PFSK-1 (cell line): Measurements from ENCODE around the gene RNF19B.

ENCODE experiments used
- FOXP2 ChIP-seq: optimal IDR thresholded peaks from 2 replicates; pipeline ENCODE3; 2011; ENCODE audit warnings: borderline replicate concordance, control low read depth, inconsistent platforms; ENCODE audit not compliant: insufficient read depth; ENCODE audit errors: extremely low read length, extremely low read depth
- POLR2AphosphoS5 ChIP-seq: IDR thresholded peaks from 2 replicates; pipeline ENCODE4 v1.6.1; 2012; ENCODE audit warnings: low read depth, mild to moderate bottlenecking, control low read depth, low read length, moderate library complexity
- SIN3A ChIP-seq: IDR thresholded peaks from 2 replicates; pipeline ENCODE4 v1.6.1; 2012; ENCODE audit warnings: mild to moderate bottlenecking, low read length, moderate library complexity, borderline replicate concordance; ENCODE audit not compliant: insufficient read depth
- TAF1 ChIP-seq: IDR thresholded peaks from 2 replicates; pipeline ENCODE4 v1.6.1; 2012; ENCODE audit warnings: low read length, control low read depth, borderline replicate concordance; ENCODE audit not compliant: insufficient read depth
- TF ChIP-seq, protein P1 (sequence below), 2 experiments: IDR thresholded peaks; 2 replicates each; pipeline versions ENCODE4 v1.6.1 to v1.8.0; 2011 to 2012; ENCODE audit warnings: low read depth in 2 of 2, low read length in 2 of 2, control low read depth in 1 of 2, inconsistent platforms in 1 of 2, mild to moderate bottlenecking in 1 of 2, moderate library complexity in 1 of 2; ENCODE audit not compliant: insufficient read depth in 1 of 2

The RNF19B gene

GRCh38 chr1:32890516-32891240, 73.9 kb downstream of the RNF19B start:
- TF ChIP-seq TAF1 = no peak
- TF ChIP-seq, protein P1, sequence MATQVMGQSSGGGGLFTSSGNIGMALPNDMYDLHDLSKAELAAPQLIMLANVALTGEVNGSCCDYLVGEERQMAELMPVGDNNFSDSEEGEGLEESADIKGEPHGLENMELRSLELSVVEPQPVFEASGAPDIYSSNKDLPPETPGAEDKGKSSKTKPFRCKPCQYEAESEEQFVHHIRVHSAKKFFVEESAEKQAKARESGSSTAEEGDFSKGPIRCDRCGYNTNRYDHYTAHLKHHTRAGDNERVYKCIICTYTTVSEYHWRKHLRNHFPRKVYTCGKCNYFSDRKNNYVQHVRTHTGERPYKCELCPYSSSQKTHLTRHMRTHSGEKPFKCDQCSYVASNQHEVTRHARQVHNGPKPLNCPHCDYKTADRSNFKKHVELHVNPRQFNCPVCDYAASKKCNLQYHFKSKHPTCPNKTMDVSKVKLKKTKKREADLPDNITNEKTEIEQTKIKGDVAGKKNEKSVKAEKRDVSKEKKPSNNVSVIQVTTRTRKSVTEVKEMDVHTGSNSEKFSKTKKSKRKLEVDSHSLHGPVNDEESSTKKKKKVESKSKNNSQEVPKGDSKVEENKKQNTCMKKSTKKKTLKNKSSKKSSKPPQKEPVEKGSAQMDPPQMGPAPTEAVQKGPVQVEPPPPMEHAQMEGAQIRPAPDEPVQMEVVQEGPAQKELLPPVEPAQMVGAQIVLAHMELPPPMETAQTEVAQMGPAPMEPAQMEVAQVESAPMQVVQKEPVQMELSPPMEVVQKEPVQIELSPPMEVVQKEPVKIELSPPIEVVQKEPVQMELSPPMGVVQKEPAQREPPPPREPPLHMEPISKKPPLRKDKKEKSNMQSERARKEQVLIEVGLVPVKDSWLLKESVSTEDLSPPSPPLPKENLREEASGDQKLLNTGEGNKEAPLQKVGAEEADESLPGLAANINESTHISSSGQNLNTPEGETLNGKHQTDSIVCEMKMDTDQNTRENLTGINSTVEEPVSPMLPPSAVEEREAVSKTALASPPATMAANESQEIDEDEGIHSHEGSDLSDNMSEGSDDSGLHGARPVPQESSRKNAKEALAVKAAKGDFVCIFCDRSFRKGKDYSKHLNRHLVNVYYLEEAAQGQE (IDR thresholded peaks at IDR 0.05; ENCODE audit: insufficient read depth in 1 of 2, low read depth in 2 of 2, low read length in 2 of 2) = no peak
- TF ChIP-seq FOXP2 = no peak
- TF ChIP-seq POLR2AphosphoS5 = no peak
- no peak for TF ChIP-seq SIN3A

GRCh38 chr1:32889731-32890278, 74.8 kb downstream of the RNF19B start:
- TF ChIP-seq, protein P1 (IDR thresholded peaks at IDR 0.05; ENCODE audit: insufficient read depth in 1 of 2, low read depth in 2 of 2, low read length in 2 of 2) = no peak
- TF ChIP-seq TAF1 = no peak
- TF ChIP-seq FOXP2 = no peak
- TF ChIP-seq POLR2AphosphoS5 = no peak
- TF ChIP-seq SIN3A = no peak

- TF ChIP-seq SIN3A = no peak
These were observed 75.8 kb downstream of the RNF19B start for GRCh38 chr1:32888677-32889420.

DNA sequence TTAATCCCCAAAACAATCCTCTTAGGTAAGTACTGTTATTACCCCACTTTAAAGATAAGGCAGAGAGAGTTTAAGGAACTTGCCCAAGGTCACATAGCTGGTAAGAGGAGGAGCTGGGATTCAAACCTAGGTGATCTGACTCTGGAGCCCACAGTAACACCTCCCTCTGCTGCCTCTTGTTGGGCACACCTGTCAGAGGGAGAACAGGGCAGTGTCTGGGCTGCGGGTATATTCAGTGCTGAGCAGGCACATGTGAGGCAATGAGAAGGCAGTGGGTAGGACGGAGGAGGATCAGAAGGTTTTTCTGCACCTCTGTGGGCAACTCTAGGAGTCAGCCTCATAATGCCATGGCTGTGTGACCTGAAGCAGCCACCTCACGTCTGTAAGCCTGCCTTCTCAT, 76.5 kb downstream of the RNF19B start:
- TF ChIP-seq FOXP2 = no peak
- TF ChIP-seq, protein P1 (IDR thresholded peaks at IDR 0.05; ENCODE audit: insufficient read depth in 1 of 2, low read depth in 2 of 2, low read length in 2 of 2) = 0 out of 4 replicates have a peak, but pooled peaks of 1 of the 2 experiments have one; percentile 13

GRCh38 chr1:32887623-32888022, 77.0 kb downstream of the RNF19B start:
- TF ChIP-seq, protein P1 (IDR thresholded peaks at IDR 0.05; ENCODE audit: insufficient read depth in 1 of 2, low read depth in 2 of 2, low read length in 2 of 2) = no peak
- TF ChIP-seq FOXP2 (no peak), POLR2AphosphoS5 (no peak), TAF1 (no peak)
